ENCODE data around the gene FOXF1.

DNA sequence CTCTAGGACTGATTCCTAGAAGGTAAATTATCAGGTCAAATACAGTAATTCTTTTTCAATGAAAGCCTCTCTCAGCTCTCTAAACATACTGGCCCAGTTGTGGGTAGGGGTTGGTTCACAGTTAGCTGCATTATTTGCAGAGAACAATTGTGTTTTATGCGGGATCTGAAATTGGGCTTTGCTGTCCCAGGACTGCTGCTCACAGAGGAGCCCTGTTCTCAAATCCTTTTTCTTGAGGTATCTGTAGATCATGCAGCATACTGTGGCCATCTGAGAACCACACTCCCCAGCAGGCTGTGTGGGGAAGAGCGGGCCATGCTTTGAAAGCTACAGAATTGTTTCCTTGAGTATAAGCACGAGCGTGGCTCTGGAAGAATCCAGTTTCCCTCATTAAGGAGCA, 27.2 kb downstream of the FOXF1 start:
- TF ChIP-seq, protein P1, sequence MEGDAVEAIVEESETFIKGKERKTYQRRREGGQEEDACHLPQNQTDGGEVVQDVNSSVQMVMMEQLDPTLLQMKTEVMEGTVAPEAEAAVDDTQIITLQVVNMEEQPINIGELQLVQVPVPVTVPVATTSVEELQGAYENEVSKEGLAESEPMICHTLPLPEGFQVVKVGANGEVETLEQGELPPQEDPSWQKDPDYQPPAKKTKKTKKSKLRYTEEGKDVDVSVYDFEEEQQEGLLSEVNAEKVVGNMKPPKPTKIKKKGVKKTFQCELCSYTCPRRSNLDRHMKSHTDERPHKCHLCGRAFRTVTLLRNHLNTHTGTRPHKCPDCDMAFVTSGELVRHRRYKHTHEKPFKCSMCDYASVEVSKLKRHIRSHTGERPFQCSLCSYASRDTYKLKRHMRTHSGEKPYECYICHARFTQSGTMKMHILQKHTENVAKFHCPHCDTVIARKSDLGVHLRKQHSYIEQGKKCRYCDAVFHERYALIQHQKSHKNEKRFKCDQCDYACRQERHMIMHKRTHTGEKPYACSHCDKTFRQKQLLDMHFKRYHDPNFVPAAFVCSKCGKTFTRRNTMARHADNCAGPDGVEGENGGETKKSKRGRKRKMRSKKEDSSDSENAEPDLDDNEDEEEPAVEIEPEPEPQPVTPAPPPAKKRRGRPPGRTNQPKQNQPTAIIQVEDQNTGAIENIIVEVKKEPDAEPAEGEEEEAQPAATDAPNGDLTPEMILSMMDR (IDR thresholded peaks at IDR 0.05) = no peak
- TF ChIP-seq EP300 (IDR thresholded peaks at IDR 0.05) = no peak
- no peak for TF ChIP-seq POLR2A (IDR thresholded peaks at IDR 0.05)
